Astrocyte of the spinal cord (primary cell): ENCODE data around the gene ADD2.
A peak's percentile ranks its signal among the peaks of the same experiment; 100 is the strongest.

ENCODE experiments used
- DNase-seq: peaks from one replicate; pipeline ENCODE4 v3.0.0; 2011; ENCODE audit warnings: low read depth, low spot score
- H3K4me3 ChIP-seq: 2 replicates; pipeline ENCODE4 v1.5.1; 2011; ENCODE audit warnings: low read depth, mild to moderate bottlenecking, low read length, moderate library complexity
- in situ Hi-C: cut with HindIII; loops from 2 replicates; pipeline ENCODE4 v1.10.0; 2017; ENCODE audit warnings: low sequenced_read_pairs
- TF ChIP-seq, protein P1 (sequence below): IDR thresholded peaks from 2 replicates; pipeline ENCODE4 v1.5.1; 2012; ENCODE audit warnings: low read depth, mild to moderate bottlenecking, low read length, inconsistent platforms

The ADD2 gene

DNA sequence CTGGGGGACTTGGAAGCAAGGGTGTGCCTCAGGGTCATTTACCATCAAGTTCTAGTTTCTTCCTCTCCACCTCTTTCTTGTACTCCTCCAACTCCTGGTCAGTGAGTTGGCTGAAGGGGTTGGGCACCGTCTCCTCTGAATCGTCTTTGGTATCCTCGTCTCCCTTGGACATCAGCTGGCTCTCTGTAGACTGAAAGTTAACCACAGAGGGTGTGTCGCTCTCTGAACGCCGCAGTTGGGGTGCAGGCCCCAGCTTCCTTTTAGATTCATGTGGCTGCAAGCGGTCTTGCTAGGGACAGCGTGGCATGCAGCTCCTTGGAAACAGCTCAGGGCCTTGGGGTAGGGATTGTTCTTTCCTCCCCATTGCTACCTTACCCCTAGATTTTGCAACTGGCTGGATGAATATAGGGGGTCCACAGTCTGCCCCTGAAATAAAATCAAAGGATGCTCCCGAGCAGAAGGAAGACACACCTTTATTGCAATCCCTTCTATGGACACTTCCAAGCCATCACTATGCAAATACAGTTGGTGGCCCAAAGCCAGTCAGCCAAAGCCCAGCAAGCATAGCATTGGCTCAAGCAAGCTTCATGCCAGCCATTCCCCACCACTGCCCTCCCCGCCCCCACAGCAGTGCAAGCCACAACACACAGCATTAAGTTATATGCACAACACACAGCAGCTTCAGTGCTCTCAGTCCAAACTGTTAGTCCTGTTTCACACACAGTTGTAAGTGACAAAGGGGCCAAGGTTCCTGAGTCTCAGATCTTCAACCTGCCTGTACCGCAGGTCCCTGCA lies 93.2 kb downstream of the ADD2 start:
- in situ Hi-C loops = no loop called here
- TF ChIP-seq, protein P1, sequence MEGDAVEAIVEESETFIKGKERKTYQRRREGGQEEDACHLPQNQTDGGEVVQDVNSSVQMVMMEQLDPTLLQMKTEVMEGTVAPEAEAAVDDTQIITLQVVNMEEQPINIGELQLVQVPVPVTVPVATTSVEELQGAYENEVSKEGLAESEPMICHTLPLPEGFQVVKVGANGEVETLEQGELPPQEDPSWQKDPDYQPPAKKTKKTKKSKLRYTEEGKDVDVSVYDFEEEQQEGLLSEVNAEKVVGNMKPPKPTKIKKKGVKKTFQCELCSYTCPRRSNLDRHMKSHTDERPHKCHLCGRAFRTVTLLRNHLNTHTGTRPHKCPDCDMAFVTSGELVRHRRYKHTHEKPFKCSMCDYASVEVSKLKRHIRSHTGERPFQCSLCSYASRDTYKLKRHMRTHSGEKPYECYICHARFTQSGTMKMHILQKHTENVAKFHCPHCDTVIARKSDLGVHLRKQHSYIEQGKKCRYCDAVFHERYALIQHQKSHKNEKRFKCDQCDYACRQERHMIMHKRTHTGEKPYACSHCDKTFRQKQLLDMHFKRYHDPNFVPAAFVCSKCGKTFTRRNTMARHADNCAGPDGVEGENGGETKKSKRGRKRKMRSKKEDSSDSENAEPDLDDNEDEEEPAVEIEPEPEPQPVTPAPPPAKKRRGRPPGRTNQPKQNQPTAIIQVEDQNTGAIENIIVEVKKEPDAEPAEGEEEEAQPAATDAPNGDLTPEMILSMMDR = no peak
- no peak for DNase-seq
- no peak overlapping the region for H3K4me3 ChIP-seq

- DNase-seq = no peak
- TF ChIP-seq, protein P1 = no peak
- H3K4me3 ChIP-seq = no peak overlapping the region
- in situ Hi-C loops = no loop called here
Measured at GRCh38 chr2:70673041-70673647, 94.9 kb downstream of the ADD2 start.

DNA sequence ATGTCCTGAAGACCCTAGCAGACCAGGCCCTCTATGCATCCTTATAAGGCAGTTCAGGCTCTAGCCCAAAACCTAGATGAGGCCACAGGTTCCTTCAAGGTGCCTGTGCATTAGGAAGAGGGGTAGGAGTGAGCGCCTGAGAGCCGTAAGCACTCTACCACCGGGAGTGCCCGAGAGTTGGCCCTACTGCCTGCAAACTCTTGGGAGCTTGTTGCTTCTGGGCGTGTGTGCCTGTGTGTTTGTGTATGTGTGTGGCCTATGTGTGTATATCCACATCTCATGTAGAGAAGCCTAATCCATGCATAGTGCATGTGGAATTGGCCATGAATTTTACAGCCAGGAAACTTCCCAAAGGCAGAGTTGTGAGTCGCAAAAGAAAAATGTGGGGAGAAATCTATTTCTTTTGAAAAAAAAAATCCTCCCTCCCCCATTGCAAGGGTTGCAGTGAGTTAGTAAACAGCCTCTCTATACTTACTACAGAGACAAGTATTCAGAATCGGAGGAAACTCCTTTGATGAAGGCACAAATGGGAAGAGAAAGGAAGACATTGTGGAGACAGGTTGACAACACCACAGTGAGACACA lies 96.8 kb downstream of the ADD2 start:
- TF ChIP-seq, protein P1 = no peak
- in situ Hi-C loops = no loop called here
- H3K4me3 ChIP-seq = no peak overlapping the region
- DNase-seq = peak; percentile 13

DNA sequence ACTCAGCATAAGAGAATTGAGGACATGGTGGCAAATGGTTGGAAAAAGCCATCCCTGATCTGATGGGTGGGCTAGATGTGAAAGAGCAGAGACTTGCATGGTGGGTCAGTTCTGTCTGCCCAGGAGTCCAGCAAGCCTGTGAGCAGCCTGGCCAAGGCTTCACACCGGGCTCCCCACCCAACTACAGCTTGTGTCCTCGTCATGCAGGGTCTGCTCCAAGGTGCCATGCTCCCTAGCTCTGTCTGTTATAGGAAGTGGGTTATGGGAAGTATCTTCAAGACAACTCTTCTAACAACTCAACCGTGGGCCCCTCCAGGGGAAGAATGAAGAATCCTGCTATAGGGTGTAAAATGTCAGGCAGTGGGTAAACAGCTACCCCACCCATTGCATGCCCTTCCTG lies 97.4 kb downstream of the ADD2 start:
- in situ Hi-C loops = no loop called here
- DNase-seq = no peak
- TF ChIP-seq, protein P1 = no peak
- H3K4me3 ChIP-seq = no peak overlapping the region

DNA sequence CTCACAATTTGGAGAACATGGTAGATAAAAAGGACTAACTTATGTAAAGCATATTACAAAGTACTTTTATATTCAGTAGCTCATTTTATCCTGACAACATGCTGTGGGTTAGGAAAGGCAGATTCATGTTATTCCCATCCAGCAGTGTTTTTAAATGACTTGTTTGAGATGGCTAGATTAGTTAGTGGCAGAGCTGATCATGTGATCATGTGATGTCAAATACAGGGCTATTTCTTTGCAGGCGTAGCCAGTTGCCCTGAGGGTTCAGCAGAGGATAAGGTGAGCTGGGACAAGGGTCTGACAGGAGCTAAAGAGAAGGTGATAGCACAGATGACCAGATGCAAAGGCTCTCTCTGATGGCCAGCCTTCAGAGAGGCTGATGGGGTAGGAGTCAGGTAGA lies 97.8 kb downstream of the ADD2 start:
- in situ Hi-C loops = no loop called here
- no peak for DNase-seq
- TF ChIP-seq, protein P1 = no peak
- H3K4me3 ChIP-seq = no peak overlapping the region

DNA sequence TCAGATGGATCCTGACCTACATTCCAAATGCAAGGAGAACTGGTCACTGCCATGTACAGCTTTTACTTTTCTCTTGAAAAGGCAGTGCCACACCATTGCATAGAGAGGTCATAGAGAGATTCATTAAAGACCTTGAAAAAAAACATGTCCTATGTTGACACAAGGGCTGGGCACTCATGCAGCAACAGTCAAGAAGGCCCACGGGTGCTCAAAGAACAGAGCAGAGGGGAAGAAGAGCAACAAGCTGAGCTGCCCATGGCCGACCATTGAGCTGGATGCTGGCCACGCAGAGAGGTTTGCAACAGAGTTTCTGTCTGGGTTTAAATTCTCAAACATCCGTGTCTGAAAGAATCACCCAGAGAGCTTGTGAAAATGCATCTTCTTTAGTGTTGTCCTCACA lies 99.1 kb downstream of the ADD2 start:
- no peak overlapping the region for H3K4me3 ChIP-seq
- DNase-seq = no peak
- in situ Hi-C loops = no loop called here
- TF ChIP-seq, protein P1 = no peak
